CD14-positive monocyte (primary cell): ENCODE data around the gene MTMR12. TPM values are rescaled to one million over a fixed set of nuclear protein-coding genes. Genes with fewer than 3 reads are reported as not detected.

Source experiments
- DNase-seq, 3 donors: peaks; one replicate each; pipeline ENCODE4 v3.0.0-alpha.2; 2011 to 2022
- H2AFZ ChIP-seq: 2 replicates; pipeline ENCODE4 v1.6.0; 2012; ENCODE audit warnings: mild to moderate bottlenecking, low read depth, low read length, inconsistent platforms; ENCODE audit not compliant: insufficient read depth, poor library complexity, severe bottlenecking
- H3K27ac ChIP-seq, 2 donors: 1 replicate in 1 of 2; 2 replicates in 1 of 2; pipeline ENCODE4 v1.5.1; 2012 to 2013; ENCODE audit warnings: low read length in 2 of 2, control low read depth in 1 of 2, inconsistent platforms in 1 of 2, low read depth in 1 of 2, mild to moderate bottlenecking in 1 of 2
- H3K27me3 ChIP-seq, 2 donors: one replicate each; pipeline versions ENCODE4 v1.6.0 to v1.6.1; 2011 to 2013; ENCODE audit warnings: low read length in 2 of 2; ENCODE audit not compliant: control insufficient read depth in 2 of 2, insufficient read depth in 2 of 2
- H3K36me3 ChIP-seq, 2 donors: replicated peaks in 1 of 2; 1 replicate in 1 of 2; 2 replicates in 1 of 2; pipeline versions ENCODE4 v1.5.1 to v1.6.1; 2012 to 2013; ENCODE audit warnings: low read length in 2 of 2, control low read depth in 1 of 2, inconsistent platforms in 1 of 2, mild to moderate bottlenecking in 1 of 2; ENCODE audit not compliant: insufficient read depth in 2 of 2, control insufficient read depth in 1 of 2
- H3K4me1 ChIP-seq, 2 donors: 1 replicate in 1 of 2; 2 replicates in 1 of 2; pipeline versions ENCODE4 v1.5.1 to v1.6.1; 2012 to 2013; ENCODE audit warnings: low read length in 2 of 2, control low read depth in 1 of 2, inconsistent platforms in 1 of 2, mild to moderate bottlenecking in 1 of 2, moderate library complexity in 1 of 2; ENCODE audit not compliant: insufficient read depth in 2 of 2, control insufficient read depth in 1 of 2
- H3K4me2 ChIP-seq: replicated peaks from 2 replicates; pipeline ENCODE3; 2012; ENCODE audit warnings: low read length, moderate library complexity, mild to moderate bottlenecking; ENCODE audit not compliant: poor library complexity, severe bottlenecking; ENCODE audit errors: extremely low read depth
- H3K4me3 ChIP-seq, 3 experiments: fragments of 200-600 bp in 1 of 3; sonication (generic) in 1 of 3; replicated peaks in 1 of 3; 1 replicate in 2 of 3; 2 replicates in 1 of 3; pipeline ENCODE4 v1.5.1; 2011 to 2013; ENCODE audit warnings: low read length in 3 of 3, mild to moderate bottlenecking in 3 of 3, control low read depth in 2 of 3, low read depth in 2 of 3, inconsistent platforms in 1 of 3, moderate library complexity in 1 of 3
- H3K79me2 ChIP-seq: 2 replicates; pipeline ENCODE4 v1.6.0; 2012; ENCODE audit warnings: mild to moderate bottlenecking, control low read depth, inconsistent platforms, low read length, moderate library complexity; ENCODE audit not compliant: insufficient read depth
- H3K9ac ChIP-seq: 2 replicates; pipeline ENCODE4 v1.6.0; 2017; ENCODE audit warnings: low read length, mild to moderate bottlenecking; ENCODE audit not compliant: insufficient read depth, poor library complexity, severe bottlenecking
- H3K9me3 ChIP-seq, 2 donors: replicated peaks in 1 of 2; 1 replicate in 1 of 2; 2 replicates in 1 of 2; pipeline versions ENCODE4 v1.5.1 to v1.6.1; 2012 to 2013; ENCODE audit warnings: low read length in 2 of 2, control low read depth in 1 of 2; ENCODE audit not compliant: control insufficient read depth in 1 of 2, insufficient read depth in 1 of 2
- H4K20me1 ChIP-seq: 2 replicates; pipeline ENCODE4 v1.6.0; 2012; ENCODE audit warnings: mild to moderate bottlenecking, low read length, control low read depth, moderate library complexity; ENCODE audit not compliant: insufficient read depth
- H3K27ac Mint-ChIP-seq, 7 donors: one replicate each; pipeline ENCODE4 v1.8.0; 2020; ENCODE audit warnings: mild to moderate bottlenecking in 7 of 7, mixed read lengths in 7 of 7, moderate library complexity in 6 of 7, inconsistent platforms in 2 of 7
- H3K27me3 Mint-ChIP-seq, 3 donors: one replicate each; pipeline ENCODE4 v1.8.0; 2021 to 2022; ENCODE audit warnings: low read depth in 3 of 3, mild to moderate bottlenecking in 3 of 3, mixed read lengths in 3 of 3, moderate library complexity in 3 of 3, inconsistent platforms in 1 of 3
- H3K36me3 Mint-ChIP-seq, 2 donors: one replicate each; pipeline ENCODE4 v1.8.0; 2020; ENCODE audit warnings: mixed read lengths in 2 of 2, inconsistent platforms in 1 of 2, mild to moderate bottlenecking in 1 of 2
- H3K4me1 Mint-ChIP-seq: one replicate; pipeline ENCODE4 v1.8.0; 2020; ENCODE audit warnings: mild to moderate bottlenecking, mixed read lengths
- H3K4me3 Mint-ChIP-seq, 2 donors: one replicate each; pipeline ENCODE4 v1.8.0; 2020; ENCODE audit warnings: mild to moderate bottlenecking in 2 of 2, mixed read lengths in 2 of 2, moderate library complexity in 1 of 2
- H3K9me3 Mint-ChIP-seq, 7 donors: one replicate each; pipeline ENCODE4 v1.8.0; 2020 to 2022; ENCODE audit warnings: mixed read lengths in 7 of 7, mild to moderate bottlenecking in 6 of 7, moderate library complexity in 6 of 7, inconsistent platforms in 2 of 7
- WGBS: methylation state at CpG from one replicate; pipeline ENCODE4 v1.1.5; 2013; ENCODE audit warnings: missing lambda C conversion rate; ENCODE audit not compliant: insufficient coverage; 5-methylcytosine and 5-hydroxymethylcytosine counted together
- intact Hi-C, 2 donors: fragments of 100-400 bp; cut with micrococcal nuclease; formaldehyde crosslinking; loops; one replicate each; pipeline versions ENCODE4 v1.15.0 to v1.15.1; 2023
- polyA plus RNA-seq, 3 donors: library from polyadenylated mRNA; depleted of rRNA in 1 of 3; unstranded in 2 of 3; stranded (reverse) in 1 of 3; fragments of 300-500 nt in 2 of 3; fragments of >200 nt in 1 of 3; fragmentation: Illumina TruSeq in 2 of 3; gene quantifications; 1 replicate in 2 of 3; 2 replicates in 1 of 3; pipeline ENCODE4 v1.2.3, GENCODE V29; 2012 to 2021
- TF ChIP-seq, protein P1 (sequence below): fragments of 200-600 bp; IDR thresholded peaks from one replicate; pipeline ENCODE4 v1.8.0; 2022; ENCODE audit warnings: antibody characterized with exemption, mild to moderate bottlenecking

MTMR12 gene
- polyA plus RNA-seq, 3 donors = 10.3 to 19.0 (median 17.3) TPM

DNA sequence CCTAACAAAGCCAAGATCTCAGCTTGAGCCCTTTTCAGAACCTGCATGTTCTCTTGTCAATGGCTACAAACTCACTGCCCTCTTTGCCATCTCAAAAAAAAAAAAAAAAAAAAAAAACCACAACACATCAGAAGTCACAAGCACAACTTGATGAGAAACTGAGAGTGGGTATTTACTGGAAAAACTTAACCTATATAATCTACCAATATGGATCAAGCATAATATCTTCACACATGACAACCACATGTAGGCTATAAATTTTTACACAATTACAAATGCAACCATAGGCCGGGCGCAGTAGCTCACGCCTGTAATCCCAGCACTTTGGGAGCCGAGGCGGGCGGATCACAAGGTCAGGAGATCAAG is 9.0 kb downstream of the MTMR12 start:
- 97% methylated on average over 5 of the region's 6 CpGs for WGBS
- no peak for DNase-seq
- H3K27ac ChIP-seq = no peak overlapping the region
- H3K9ac ChIP-seq = no peak overlapping the region
- no peak overlapping the region for H3K27ac Mint-ChIP-seq
- H3K36me3 ChIP-seq = peaks cover 0 to 8% of the 10 kb centered on the region in 2 donors
- H3K4me2 ChIP-seq = no peak overlapping the region
- H3K79me2 ChIP-seq = peaks cover 94% of the 10 kb centered on the region
- TF ChIP-seq, protein P1, sequence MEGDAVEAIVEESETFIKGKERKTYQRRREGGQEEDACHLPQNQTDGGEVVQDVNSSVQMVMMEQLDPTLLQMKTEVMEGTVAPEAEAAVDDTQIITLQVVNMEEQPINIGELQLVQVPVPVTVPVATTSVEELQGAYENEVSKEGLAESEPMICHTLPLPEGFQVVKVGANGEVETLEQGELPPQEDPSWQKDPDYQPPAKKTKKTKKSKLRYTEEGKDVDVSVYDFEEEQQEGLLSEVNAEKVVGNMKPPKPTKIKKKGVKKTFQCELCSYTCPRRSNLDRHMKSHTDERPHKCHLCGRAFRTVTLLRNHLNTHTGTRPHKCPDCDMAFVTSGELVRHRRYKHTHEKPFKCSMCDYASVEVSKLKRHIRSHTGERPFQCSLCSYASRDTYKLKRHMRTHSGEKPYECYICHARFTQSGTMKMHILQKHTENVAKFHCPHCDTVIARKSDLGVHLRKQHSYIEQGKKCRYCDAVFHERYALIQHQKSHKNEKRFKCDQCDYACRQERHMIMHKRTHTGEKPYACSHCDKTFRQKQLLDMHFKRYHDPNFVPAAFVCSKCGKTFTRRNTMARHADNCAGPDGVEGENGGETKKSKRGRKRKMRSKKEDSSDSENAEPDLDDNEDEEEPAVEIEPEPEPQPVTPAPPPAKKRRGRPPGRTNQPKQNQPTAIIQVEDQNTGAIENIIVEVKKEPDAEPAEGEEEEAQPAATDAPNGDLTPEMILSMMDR = no peak
- peaks cover 85% of the 10 kb centered on the region for H4K20me1 ChIP-seq
- peaks cover 9 to 15% of the 10 kb centered on the region in 2 donors for H3K4me1 ChIP-seq
- no peaks in the 10 kb centered on the region for H3K9me3 ChIP-seq
- peaks cover 14 to 18% of the 10 kb centered on the region in 2 donors for H3K36me3 Mint-ChIP-seq
- no peaks in the 10 kb centered on the region for H3K27me3 ChIP-seq
- no peak overlapping the region for H3K4me3 ChIP-seq
- H2AFZ ChIP-seq = no peak overlapping the region
- peaks cover 0 to 2% (median 0%) of the 10 kb centered on the region in 7 donors for H3K9me3 Mint-ChIP-seq
- intact Hi-C loops = loop anchor here in 1 of 2 donors (10.0 kb wide), 1 partner anchor 139 kb away; no protein-coding TSS in a partner anchor
- no peak overlapping the region for H3K4me3 Mint-ChIP-seq
- H3K4me1 Mint-ChIP-seq = peaks cover 38% of the 10 kb centered on the region
- H3K27me3 Mint-ChIP-seq = peaks cover 0 to 3% (median 1%) of the 10 kb centered on the region in 3 donors

DNA sequence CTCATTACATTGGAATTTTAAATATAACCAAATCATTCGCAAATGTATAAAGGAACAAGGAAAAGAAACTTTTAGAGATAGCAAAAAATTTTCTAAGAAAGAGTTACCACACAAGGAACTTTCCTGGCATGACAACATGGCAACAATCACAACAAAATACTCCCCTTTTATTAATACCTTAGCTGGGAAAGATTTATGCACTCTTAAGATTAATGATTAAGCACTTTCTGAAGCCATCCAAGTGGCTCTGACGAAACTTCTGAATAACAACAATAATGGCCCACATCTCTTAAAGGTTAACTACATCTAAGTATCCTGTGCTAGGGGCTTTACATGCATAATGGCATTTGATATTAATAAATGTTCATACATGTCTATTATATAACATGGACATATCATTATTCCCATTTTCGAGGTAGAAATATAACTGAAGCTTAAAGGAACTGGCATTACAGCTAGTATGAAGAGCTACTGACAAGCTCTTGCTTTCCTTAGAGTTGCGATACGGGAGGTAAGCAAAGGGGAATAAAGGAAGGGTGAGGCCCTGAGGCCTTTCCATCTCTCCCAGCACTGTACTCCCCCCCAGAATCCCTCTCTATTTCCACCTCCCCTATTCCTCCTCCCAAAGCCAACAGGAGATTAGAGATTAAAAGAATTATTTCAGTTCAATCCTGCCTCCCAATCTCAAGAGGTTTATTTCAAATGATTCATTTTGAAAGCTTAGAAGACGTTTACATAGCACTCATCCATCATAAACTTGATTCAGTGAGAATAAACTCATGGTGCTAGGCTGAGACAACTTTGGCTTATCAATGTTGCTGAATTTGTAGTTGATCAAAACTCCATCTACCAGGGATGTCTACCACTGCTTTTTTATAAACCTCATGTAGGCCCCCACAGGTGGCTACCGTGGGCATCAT is 9.6 kb downstream of the MTMR12 start:
- Mint-ChIP-seq H3K9me3 (peaks cover 0 to 2% (median 0%) of the 10 kb centered on the region in 7 donors), H3K27me3 (peaks cover 0 to 1% (median under 1%) of the 10 kb centered on the region in 3 donors), H3K4me3 (no peak overlapping the region), H3K27ac (no peak overlapping the region), H3K4me1 (peaks cover 33% of the 10 kb centered on the region), H3K36me3 (peaks cover 20% of the 10 kb centered on the region in 2 donors)
- Histone ChIP-seq H3K27ac (no peak overlapping the region), H3K27me3 (no peaks in the 10 kb centered on the region), H3K79me2 (peaks cover 88% of the 10 kb centered on the region), H3K4me2 (no peak overlapping the region), H4K20me1 (peaks cover 84% of the 10 kb centered on the region), H3K4me1 (peaks cover 3 to 8% of the 10 kb centered on the region in 2 donors), H2AFZ (no peak overlapping the region), H3K9me3 (no peaks in the 10 kb centered on the region), H3K36me3 (peaks cover 0 to 8% of the 10 kb centered on the region in 2 donors), H3K9ac (no peak overlapping the region), H3K4me3 (no peak overlapping the region)
- WGBS = no CpG with 5 or more reads among the region's 7 CpGs
- no peak for DNase-seq
- TF ChIP-seq, protein P1 = no peak
- intact Hi-C loops = loop anchor here in 1 of 2 donors (10.0 kb wide), 1 partner anchor 138 kb away; no protein-coding TSS in a partner anchor
